Measurements from ENCODE around the gene FSTL4. TPM values are rescaled to one million over a fixed set of nuclear protein-coding genes. Genes with fewer than 3 reads are reported as not detected.

Gene FSTL4
- total and polyA plus RNA-seq, 2 donors (not counting 1 experiment from before 2014, with no cell fraction given): 0.31 to 6.7 TPM

DNA sequence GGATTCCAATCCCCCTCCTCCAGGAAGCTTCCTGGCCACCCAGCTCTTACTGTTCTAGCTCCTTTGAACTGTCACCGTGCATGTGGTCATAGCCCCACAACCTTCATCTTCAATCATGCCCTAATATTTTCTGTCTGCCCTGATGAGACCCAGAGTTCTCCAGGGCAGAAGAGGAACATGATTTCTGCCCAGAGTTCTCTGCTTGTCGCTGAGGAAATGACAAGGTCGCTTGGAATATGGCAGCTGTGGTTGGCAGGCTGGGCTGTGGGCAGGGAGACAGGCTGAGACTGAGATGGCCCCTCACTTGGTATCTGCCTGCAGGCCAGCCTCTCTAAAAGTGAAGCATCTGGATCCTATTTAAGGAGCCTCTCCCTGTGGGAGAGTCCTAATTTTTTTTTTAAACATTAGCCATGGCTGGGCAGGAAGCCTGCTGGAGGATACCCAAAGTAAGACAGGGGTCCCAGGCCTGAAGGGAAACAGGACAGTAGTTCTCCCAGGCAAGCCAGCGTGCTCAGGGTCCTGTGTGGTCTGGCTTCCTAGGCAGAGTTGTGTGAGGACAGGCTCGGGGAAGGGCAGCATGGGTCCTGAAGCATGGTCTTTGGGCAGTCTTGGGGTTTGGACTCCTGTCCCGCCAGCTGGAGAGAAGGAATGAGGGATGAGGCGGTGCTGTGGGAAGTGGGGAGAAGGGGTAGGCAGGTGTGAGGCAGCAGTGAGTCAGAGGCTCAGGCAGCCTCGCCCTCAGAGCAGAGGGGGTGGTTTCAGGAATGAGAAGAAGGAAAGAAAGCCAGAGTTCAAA is 242.1 kb downstream of the FSTL4 start:
- 80% methylated on average over 8 of the region's 8 CpGs for WGBS (ENCODE audit: insufficient coverage)
- Histone ChIP-seq H3K27ac (ENCODE audit: low read length in 2 of 2) (no peak overlapping the region), H3K4me1 (ENCODE audit: control insufficient read depth in 2 of 2, insufficient read depth in 2 of 2, low read length in 2 of 2) (no peaks in the 10 kb centered on the region), H4K20me1 (ENCODE audit: control insufficient read depth, insufficient read depth, low read length, poor library complexity, severe bottlenecking) (no peaks in the 10 kb centered on the region), H2AFZ (ENCODE audit: insufficient read depth, low read depth, low read length, poor library complexity, severe bottlenecking) (no peak overlapping the region), H3K4me2 (replicated peaks; ENCODE audit: low read depth, low read length, poor library complexity, severe bottlenecking) (no peak overlapping the region), H3K27me3 (replicated peaks in 1 of 4; ENCODE audit: control extremely low read depth in 1 of 4, control insufficient read depth in 3 of 4, insufficient read depth in 4 of 4, low read length in 3 of 4) (peaks cover 0 to 6% (median 0%) of the 10 kb centered on the region in 4 experiments), H3K79me2 (ENCODE audit: control insufficient read depth, insufficient read depth, low read length) (no peaks in the 10 kb centered on the region), H3K9ac (ENCODE audit: low read length) (no peak overlapping the region), H3K36me3 (replicated peaks in 1 of 2; ENCODE audit: control extremely low read depth in 1 of 2, control insufficient read depth in 1 of 2, extremely low read depth in 1 of 2, insufficient read depth in 2 of 2, low read length in 1 of 2) (no peaks in the 10 kb centered on the region), H3K4me3 (ENCODE audit: control extremely low read depth in 1 of 5, extremely low read depth in 1 of 5, insufficient read depth in 1 of 5, low read depth in 2 of 5, low read length in 4 of 5) (no peak overlapping the region), H3K9me3 (ENCODE audit: control extremely low read depth in 1 of 3, control insufficient read depth in 2 of 3, insufficient read depth in 1 of 3, low read length in 2 of 3) (peaks cover 0 to 5% (median 5%) of the 10 kb centered on the region in 3 donors)
- H3K4me1 Mint-ChIP-seq: no peaks in the 10 kb centered on the region
- DNase-seq (no peak), ATAC-seq (ENCODE audit: low read depth) (no peak)
- H3K4me3 Mint-ChIP-seq: no peak overlapping the region
- H3K27me3 Mint-ChIP-seq: peaks cover 23% of the 10 kb centered on the region
- CTCF ChIA-PET: no interaction called here
- intact Hi-C loops (cut with micrococcal nuclease): no loop called here
- POLR2A ChIA-PET: no interaction called here
- TF ChIP-seq, protein P1, sequence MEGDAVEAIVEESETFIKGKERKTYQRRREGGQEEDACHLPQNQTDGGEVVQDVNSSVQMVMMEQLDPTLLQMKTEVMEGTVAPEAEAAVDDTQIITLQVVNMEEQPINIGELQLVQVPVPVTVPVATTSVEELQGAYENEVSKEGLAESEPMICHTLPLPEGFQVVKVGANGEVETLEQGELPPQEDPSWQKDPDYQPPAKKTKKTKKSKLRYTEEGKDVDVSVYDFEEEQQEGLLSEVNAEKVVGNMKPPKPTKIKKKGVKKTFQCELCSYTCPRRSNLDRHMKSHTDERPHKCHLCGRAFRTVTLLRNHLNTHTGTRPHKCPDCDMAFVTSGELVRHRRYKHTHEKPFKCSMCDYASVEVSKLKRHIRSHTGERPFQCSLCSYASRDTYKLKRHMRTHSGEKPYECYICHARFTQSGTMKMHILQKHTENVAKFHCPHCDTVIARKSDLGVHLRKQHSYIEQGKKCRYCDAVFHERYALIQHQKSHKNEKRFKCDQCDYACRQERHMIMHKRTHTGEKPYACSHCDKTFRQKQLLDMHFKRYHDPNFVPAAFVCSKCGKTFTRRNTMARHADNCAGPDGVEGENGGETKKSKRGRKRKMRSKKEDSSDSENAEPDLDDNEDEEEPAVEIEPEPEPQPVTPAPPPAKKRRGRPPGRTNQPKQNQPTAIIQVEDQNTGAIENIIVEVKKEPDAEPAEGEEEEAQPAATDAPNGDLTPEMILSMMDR (IDR thresholded peaks at IDR 0.05): no peak
- no peak for TF ChIP-seq EZH2 (IDR thresholded peaks at IDR 0.05; ENCODE audit: borderline replicate concordance, insufficient read depth, low read depth, low read length, poor library complexity, severe bottlenecking)
- H3K27ac Mint-ChIP-seq: no peak overlapping the region
- H3K9me3 Mint-ChIP-seq (ENCODE audit: insufficient read depth): peaks cover 5% of the 10 kb centered on the region

Measured in B cell (primary cell).